GM10847 (cell line): ENCODE data around the gene ADGRA3.

ENCODE experiments used
- POLR2A ChIP-seq: IDR thresholded peaks from 2 replicates; pipeline ENCODE4 v1.6.1; 2011; ENCODE audit not compliant: insufficient read length; ENCODE audit errors: extremely low read depth

The ADGRA3 gene

DNA sequence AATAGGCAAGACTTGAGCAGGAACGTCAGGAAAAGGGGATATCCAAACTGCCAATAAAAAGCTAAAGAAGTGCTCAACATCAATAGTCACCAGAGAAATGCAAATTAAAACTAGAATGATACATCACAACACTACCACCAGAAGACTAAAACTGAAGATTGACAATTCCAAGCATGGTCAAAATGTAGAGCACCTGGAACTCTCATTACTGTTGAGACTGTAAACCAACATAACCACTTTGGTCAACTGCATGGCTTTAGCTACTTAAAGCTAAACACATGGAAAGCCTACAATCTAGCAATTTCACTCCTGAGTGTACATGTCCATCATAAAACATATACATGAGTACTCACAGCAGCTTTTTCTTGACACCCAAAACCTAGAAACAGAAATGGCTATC, 107.4 kb downstream of the ADGRA3 start:
- TF ChIP-seq POLR2A, result no peak

DNA sequence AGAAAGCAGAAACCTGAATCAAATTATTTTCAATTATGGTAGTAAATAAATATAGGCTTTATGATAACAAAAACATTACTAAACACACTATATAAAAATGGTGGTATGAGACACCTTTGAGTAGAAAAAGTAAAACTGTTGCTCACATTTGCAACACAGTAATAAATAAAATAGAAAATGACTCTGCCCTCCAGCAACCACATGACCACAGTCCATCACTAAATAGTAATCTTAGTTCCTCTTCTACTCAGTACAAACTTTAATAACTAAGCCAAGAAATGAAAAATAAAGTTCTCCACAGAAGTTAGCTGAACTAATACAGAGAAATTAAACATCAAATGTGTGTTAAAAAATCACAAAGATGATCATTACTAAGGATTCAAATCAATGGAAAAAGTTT, 108.5 kb downstream of the ADGRA3 start:
- no peak for TF ChIP-seq POLR2A

DNA sequence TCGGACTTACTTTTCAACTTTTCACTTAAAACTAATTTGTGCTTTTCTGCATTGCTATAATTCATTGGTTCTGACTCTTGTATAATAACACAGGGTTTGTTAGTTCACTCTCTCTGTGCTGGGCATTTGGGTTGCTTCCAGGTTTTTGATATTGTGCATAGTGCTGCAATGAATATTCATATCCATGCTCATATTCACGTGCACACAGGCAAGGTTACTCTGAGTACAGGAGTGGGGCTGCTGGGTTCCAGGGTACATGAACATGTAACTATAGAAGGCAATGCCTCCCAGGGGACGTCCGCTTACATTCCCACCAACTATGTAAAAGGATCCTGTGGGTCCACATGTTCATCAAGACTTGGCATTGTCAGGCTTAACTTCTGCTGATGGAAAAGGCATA, 117.2 kb downstream of the ADGRA3 start:
- TF ChIP-seq POLR2A, result no peak

DNA sequence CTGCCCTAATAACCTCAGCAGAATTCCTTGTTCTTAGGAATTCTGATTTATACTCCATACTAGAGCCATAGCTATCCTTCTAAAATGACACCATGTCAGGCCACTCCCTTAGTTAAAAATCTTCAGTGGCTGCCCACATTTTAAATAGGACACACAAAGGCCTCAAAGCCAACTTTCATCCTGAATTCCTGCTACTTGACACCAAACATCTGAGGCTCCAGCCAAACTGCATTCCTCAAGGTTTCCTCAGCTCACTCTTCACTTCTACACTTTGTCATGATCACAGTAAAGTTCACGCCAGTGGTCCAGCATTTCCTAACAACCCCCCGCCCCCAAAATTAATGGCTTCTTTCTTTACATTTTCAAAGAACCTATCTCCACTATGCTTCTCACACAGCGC, 124.3 kb downstream of the ADGRA3 start:
- no peak for TF ChIP-seq POLR2A

DNA sequence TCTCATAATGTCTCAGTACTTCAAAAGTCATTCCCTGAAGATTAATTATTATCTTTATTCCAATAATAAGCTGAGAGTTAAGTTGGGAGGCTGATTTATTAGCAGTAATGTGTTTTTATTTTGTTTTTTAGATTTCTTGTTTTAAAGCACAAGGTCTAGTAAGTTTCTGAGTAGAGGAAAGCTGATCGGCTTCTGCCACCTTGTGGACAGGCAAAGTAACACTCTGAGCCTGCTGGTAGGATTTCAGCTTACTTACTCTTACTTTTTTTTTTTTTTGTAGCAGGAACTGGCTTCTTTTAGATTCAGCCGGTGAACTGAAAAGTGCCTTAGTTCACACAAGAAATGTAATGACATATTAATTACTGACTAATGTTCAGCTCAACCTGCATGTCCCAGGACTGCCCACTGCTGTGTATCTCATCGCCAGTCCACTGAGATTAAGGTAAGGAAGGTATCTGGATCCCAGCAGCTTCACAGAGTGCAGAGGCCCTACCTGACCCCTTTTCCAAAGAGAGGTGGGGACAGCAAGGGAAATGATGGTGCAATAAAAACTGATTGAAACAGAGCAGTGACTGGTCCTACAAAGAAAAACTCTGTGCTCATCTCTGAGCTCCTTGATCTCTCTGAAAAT, 126.5 kb downstream of the ADGRA3 start:
- no peak for TF ChIP-seq POLR2A

DNA sequence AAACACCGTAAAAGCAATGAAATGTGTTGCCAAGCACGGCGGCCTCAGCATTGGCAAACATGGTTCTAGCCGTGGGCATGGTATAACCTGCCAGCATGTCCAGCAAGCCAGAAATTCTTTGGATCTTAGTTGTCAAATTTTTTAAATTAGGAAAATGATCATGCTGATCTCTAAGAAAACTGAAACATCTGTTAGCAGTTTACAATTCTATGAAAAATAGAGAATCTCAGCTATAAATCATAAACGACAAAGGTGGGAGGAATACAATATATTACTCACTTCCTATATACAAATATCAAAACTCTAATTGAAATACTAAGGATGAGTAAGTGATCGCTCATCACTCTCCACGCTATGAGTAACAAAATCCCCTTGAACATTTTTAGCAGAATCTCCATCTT, 130.3 kb downstream of the ADGRA3 start:
- TF ChIP-seq POLR2A, result no peak

DNA sequence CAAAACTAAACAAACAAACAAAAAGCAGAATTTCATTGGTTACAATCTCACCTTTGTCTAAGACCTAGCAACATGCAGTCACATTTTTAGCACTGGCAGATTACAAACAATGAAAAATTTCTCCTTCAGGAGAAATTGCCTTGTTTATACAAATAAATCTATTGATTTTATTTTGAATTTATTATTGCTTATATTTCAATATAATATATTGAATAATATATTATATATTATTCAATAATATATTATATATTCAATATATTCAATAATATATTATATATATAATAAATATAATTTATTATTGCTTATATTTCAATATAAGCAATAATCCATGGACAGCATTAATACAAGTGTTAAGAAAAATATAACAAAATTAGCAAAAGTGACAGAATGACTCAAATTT, 131.7 kb downstream of the ADGRA3 start:
- no peak for TF ChIP-seq POLR2A

DNA sequence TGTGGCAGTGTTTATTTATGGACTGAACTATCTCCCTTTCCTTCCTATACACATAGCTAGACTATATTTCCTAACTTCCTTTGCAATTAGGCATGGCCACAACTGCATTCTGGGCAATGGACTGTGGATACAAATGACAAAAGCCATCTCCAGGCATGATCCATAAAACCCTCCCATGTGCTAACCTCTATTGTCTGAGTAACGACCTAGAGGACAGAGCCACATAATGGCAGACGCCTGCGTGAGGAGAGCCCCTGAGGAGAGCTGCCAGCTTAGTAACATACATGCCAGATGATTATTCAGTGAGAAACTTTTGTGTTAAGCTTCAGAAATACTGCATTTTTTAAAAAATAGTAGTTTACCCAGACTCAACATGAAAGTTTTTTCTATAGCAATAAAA, 142.9 kb downstream of the ADGRA3 start:
- TF ChIP-seq POLR2A, result no peak

DNA sequence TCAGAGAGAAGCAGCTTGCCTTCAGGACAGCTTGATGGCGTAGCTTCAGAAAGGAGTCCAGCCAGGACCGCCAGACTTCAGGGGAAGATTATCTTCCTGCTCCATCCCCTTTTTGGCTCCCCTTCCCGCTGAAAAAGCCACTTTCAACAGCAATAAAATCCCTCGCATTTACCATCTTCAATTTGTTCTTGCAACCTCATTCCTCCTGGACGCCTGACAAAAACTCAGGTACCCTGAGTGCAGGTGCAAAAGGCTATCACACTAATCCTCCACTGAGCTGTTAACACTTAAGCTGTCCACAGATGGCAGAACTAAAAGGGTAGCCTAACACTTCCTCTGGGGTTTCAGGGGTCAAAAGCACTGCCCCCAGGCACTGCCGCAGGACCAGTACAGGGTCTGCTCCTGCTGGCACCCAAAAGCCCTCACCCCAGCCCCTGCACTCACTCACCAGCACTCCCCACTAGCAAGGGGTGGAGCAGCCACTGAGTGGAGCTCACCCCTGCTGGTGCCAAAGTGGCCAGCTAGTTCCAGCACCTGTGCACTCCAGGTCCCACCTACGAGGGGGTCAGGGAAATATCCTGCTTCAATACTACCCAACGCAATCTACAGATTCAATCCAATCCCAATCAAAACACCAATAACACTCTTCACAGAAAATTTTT, 145.8 kb downstream of the ADGRA3 start:
- no peak for TF ChIP-seq POLR2A

DNA sequence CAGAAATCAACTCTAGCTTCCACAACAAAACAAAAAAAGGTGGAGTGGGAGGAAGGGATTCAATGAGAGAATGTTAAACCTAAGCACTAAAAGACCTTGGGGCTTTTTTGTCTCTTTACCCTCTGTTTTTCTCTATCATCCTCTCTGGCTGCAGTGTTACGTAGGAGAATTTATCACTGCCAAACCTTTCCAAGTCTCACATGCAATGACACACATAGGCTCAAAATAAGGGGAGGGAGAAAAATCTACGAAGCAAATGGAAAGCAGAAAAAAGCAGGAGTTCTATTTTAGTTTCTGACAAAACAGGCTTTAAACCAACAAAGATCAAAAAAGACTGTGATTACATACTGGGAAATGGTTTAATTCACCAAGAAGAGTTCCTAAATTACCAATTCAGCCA, 152.1 kb downstream of the ADGRA3 start:
- TF ChIP-seq POLR2A, result no peak

DNA sequence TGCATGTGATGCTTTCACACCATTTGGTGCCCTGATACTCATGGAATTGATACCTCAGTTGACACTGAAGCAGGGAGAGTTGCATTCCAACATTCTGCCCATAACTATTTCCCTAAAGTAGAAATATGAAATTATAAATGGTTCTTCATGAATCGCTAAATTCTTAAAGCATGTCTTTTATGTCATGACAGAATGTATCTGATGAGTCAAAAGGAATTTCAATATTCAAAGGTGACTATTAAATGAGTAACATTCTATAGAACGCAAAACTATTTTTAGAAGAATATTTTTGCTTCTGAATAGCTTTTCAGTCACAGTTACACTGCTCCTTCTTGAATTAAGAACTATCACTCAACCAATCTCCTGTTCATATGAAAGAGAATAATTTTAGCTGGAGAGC, 152.8 kb downstream of the ADGRA3 start:
- TF ChIP-seq POLR2A, result no peak

DNA sequence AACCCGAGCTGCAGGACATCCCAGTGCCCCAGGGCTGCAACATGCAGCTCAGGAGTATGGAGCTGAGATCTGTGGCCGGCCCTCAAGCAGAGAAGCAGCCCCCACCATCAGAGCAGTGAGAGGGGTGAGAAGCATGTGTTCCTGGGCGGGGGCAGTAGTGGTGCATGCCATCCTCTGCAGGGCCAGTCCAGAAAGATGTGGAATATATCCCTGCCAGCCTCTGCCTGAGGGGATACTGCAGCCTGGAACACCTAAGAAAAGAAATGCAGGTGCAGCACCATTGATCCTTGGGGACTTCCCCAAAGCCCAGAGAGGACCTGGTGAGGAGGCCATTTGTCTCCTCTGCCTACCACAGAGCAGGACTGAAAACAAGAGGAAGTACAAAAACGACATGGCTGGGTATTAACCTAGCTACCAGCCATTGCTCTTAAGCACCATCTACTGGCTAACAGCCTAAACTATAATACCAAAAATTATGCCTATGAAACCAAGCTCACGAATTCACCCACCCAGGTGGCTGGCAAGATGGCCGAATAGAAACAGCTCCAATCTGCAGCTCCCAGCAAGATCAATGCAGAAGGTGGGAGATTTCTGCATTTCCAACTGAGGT, 158.8 kb downstream of the ADGRA3 start:
- no peak for TF ChIP-seq POLR2A

DNA sequence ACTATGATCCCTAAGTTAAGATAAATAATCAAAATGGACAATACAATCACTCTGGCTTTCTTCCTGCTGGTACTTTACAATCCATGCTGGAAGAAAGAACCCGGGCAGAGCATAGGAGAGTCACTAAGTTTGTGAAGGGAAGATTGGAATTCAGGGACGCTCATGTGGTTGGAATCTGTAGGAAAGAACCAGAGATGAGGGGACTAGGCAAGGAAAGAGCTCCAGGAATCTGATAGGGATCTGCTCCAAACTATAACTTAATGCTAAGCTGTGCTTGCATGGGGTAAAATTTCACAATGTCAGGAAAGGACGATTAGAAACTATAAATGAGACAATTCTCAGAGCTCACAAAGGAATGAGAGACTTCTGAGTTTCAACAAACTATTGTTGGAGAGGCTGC, 167.5 kb downstream of the ADGRA3 start:
- TF ChIP-seq POLR2A, result no peak

DNA sequence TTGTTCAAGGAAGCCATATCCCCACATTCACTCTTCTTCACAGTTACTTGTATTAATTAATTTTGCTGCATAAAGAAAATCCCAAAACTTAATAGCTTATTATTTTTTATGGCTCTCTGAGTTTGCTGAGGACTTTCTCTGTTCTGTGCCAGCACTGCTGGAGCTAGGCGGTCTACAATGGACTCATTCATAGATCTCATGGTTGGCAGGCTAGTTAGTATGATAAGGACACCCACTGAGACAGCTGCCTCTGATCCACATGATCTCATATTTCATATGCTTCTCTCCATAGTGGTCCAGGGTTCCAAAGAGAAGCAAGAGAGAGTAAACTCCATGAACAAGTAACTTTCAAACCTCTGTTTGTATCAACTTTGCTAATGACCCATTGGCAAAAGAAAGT, 170.2 kb downstream of the ADGRA3 start:
- no peak for TF ChIP-seq POLR2A

DNA sequence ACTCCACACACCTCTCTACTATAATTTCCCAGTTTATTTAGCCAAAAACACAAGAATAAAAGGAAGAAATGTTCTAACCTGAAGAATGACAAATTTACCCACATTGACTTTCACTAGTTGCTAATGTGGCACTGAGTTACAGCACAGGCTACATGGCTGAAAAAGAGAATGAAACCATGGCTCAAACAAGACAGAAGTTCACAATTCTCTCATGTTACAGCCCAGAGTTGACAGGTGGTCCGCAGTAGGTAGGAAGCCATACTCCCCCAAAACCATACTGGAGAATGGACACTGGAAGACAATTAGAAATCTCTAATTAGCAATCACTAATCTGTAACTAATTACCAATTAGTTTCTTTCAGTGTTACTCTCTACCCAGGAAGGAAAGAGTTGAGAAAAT, 170.8 kb downstream of the ADGRA3 start:
- no peak for TF ChIP-seq POLR2A

DNA sequence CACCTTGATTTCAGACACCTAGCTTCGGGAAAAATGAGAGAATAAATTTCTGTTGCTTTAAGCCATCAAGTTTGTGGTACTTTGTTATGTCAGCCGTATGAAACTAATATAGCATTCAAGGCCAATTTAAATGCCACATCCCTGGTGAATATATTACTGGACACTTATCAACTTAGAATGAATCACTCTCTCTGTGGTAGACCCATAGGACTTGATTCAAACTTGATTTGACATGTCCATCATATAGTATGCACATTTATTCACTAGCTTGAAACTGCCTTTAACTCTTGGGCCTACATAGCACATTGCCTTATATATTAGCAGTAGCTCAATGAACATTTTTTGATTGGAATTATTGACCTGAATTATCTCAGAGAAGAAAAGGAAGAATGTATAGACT, 172.3 kb downstream of the ADGRA3 start:
- no peak for TF ChIP-seq POLR2A

DNA sequence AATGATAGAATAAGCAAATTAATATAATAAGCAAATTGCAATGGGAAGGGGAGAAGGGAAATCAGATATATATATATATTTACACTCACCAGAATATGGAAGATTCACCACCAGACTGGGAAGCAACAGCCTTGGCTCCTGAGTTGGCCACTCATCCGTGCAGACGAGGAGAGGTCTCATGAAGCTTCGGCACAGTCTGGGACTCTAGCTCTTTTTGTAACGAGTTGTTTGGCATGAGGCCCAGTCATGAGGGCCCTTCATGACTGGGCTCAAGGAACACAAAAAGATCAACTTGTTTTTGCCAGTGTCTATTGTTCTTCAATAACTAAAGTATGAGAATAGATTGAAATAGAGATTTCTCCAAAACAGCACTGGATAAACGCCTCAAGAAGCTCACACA, 176.4 kb downstream of the ADGRA3 start:
- no peak for TF ChIP-seq POLR2A
